Measurements from ENCODE around the gene NDUFA8.

DNA sequence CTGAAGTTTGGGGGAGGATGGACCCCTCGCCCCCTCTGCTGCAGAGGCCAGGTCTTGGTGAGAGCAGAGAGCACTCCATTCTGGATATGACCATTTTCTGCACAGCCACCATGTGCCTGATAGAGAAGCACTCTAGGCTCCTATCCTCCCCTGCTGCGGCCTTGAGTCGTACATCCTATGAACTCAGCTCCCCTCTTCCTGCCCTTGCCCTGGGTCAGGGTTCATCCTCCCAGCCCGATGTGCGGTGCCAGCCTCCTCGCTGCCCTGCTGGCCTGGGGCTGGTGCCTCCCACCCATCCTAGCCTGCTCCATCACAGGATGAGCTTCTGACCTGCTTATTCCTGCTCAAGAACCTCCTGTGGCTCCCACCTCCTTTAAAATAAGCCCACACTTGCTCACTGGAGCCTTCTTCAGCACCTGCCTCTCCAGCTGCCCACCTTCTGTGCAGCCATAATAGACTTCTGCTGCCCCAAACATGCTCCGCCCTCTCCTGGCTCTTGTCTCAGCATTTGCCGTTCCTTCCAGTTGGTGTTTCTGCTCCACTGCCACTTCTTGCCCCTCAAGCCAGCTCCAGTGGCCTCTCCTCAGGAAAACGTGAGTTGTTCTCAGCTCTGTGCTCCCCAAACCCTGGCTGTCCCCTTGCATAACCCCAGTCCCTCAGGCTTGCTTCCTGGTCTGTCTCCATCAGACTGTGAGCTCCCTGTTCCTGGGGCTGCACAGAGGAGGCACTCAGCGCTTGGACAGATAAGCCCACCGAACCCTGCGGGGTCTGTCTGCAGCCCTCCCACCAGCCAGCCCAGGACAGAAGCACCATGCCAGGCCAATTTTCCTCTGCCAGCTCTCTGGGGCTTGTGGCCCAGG, 44.2 kb downstream of the NDUFA8 start:
- TF ChIP-seq POLR2A (IDR thresholded peaks at IDR 0.05), result no peak
- TF ChIP-seq, protein P1, sequence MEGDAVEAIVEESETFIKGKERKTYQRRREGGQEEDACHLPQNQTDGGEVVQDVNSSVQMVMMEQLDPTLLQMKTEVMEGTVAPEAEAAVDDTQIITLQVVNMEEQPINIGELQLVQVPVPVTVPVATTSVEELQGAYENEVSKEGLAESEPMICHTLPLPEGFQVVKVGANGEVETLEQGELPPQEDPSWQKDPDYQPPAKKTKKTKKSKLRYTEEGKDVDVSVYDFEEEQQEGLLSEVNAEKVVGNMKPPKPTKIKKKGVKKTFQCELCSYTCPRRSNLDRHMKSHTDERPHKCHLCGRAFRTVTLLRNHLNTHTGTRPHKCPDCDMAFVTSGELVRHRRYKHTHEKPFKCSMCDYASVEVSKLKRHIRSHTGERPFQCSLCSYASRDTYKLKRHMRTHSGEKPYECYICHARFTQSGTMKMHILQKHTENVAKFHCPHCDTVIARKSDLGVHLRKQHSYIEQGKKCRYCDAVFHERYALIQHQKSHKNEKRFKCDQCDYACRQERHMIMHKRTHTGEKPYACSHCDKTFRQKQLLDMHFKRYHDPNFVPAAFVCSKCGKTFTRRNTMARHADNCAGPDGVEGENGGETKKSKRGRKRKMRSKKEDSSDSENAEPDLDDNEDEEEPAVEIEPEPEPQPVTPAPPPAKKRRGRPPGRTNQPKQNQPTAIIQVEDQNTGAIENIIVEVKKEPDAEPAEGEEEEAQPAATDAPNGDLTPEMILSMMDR (IDR thresholded peaks at IDR 0.05), result no peak

Data from lower leg skin (tissue), 3 donors.